GM21526 (cell line): ENCODE data around the gene PDE1C.
A peak's percentile ranks its signal among the peaks of the same experiment; 100 is the strongest.

Experiments
- ATAC-seq: cut with Tn5 transposase; IDR thresholded peaks from one replicate; pipeline ENCODE4 v1.9.1; 2021; ENCODE audit warnings: moderate library complexity; ENCODE audit not compliant: unreplicated experiment, low FRiP score

Gene PDE1C

DNA sequence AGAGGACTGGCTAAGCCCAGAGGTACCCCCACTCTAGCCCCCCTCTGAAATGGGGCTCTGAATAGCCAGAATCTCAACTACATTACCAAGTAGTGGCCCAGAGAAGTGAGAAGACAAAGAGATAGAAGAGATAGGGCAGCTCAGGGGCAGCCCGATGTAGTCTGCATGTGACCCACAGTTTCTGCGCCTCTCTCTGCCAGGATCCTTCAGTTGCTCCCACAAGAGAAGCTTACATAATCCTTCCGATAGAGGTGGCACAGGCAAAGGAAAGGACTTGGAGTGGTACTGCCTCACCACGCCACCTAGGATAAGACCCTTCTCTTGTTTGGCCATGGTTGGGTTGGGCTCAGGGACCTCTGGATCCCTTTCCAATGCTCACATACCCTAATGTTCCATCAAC lies 5.4 kb upstream of the PDE1C start:
- ATAC-seq = no peak

DNA sequence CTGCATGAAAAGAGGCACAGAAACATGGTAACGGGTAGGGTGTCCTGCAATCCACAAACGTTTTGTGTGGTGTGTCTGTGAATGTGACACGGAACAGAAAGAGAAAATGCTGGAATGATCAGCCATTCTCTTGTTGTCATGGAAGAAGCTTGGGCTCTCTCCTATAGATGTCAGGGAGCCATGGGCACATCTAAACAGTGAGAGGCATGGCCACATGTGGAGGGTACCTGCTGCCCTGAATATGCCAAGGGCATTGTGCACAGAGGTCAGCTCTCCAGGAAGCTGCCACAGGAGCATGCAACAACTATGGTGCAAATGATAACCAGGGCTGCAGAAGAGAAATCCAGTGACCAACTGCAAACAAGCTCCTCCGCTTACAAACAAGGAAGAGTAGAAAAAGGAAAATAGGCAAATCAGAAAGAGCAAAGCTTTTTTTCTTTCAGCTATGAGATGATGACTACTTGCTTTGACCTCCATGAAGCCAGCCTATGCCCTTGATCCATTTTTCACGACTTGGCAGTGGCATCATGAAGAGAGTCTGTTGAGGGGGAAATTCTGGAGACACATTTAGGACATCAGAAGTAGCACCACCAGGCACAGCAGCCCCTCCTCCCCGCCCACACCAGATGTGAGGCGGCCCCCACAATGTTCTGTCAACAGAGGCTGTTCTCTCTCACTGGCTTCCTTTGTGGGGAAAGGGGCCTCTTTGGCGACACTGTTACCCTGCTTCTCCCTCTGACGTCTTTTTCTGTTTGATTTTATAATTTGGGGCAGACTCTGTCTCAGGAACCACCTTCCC lies 4.8 kb upstream of the PDE1C start:
- no peak for ATAC-seq

DNA sequence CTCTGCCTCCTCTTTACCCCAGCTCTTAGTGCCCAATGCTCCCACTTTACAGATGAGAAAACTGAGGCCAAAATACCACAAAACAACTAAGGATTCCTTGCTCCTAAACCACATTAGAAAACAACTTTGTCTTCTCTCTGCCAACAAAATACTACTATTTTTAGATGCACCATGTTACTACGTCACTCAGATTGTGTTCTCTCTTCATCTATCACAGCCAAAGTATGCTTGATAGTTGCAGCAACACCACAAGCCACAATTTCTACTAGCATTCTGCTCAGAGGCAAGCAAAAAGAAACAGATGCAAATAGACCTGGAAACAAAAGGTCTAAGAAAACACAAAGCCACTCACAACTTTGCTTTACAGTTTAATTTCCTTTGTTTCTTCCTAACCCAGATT lies 3.3 kb upstream of the PDE1C start:
- no peak for ATAC-seq

DNA sequence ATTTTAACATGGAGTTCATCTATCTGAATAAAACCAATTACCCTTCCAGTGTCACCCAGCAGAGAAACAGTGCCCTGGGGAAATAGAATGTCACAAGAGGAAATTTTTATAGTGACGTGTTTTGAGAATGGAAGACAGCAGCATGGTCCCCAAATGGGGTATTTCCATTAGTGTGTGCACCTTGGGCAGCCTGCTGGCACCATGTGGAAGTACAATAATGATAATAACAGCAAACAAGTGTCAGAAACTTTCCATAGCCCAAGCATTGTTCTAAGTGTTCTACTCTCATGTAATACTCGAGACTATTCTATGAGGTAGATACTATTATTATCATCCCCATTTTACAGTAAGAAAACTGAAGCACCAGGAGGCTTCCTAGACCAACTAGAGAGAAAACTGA lies 2.2 kb upstream of the PDE1C start:
- ATAC-seq = no peak

DNA sequence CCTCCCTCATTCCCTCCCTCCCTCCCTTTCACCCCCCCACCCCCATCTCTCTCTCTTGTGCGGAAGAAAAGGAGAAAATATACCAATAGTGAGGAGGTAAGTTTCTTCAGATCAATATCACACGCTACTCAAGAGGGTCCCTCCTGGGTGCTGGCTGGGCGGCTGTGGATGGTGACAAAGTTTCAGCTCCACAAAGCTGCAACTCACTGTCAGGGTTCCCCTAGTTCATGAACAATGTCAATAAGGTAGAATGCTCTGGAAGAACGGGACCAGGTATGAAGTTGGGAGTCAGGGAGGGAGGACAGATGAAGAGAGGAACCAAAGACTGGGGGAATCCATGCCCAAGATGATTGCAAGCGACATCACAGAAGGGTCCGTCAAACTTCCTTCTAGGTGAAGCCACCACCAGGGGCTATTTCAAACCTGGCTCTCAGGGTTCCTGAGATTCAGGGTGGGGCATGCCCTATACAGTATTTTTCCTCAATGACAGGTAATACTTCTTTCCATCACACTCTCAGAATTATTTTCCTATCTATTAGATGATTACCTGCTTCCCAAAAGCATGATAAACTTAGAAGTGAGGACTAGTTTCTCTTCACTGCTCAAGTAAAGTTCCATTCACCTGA lies 1.4 kb upstream of the PDE1C start:
- ATAC-seq = no peak

DNA sequence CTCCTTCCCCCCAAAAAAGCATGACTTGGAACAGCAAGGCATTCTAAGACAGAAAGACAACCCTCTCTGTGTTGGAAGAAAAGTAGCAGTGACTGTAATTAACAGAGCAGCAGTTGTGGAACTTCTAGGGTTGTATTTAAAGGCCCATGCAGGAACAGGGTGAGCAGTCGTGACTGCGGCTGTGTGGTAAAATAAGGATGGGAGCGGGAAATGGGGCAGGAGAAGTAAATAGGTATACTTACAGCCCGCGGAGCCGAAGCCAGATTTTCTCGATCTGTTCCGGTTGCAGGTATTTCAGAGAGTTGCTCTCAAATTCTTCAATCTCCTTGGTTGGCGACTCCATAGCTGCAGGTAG lies 179 bp downstream of the PDE1C start:
- ATAC-seq = no peak

DNA sequence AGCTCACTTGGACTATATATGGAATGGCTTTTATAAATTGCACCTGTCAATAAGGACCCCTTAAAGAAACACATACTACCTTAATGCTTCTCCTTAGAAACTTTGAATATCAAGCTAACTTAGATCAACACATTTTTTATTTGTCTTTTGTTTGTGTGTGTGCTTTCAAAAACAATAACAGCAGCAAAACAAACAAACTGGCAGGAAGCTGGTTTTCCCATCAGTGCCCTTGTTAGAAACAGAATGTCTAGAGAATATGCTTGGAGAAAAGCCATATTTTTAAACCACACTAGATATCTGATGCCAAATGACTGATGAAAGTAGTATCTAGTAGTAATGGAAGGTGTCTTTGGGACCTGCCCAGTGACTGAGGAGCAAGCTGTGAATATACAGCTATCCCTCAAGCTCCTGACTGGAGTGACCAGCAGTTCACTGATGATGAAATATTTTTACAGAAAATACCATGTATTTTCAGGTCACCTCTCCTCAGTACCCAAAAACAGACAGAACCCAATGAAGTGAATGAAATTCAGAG lies 1.0 kb downstream of the PDE1C start:
- no peak for ATAC-seq

DNA sequence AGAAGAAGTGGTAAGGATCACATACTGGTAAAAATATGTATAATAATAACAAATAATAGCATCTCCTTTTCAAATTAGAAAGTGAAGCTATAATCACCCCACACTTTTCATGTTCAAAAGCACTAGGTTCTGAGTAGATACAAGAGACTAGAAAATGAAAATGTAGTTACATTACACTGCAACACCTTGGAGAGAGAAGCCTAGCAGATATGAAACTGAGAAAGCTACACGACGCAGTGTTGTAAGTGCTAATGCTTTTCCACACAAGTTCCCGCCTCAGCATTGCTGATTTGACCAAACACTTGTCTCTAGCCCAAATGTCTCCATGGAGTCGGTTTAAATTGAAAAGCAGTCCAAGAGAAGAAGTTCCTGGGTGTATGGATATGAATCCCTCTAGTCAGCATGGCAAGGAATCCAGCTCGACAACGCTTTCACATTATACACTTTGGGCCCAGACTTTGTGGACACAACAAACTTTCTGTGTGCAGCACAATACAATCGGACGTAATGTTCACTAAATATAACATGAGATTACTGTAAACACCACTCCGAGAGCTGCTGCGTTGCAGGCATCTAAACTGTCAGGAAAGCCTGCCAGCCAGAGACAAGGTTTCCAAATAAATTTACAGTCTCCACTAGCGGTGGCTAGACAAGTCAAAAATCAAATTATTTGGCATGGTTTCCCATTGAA lies 1.7 kb downstream of the PDE1C start:
- ATAC-seq = no peak

DNA sequence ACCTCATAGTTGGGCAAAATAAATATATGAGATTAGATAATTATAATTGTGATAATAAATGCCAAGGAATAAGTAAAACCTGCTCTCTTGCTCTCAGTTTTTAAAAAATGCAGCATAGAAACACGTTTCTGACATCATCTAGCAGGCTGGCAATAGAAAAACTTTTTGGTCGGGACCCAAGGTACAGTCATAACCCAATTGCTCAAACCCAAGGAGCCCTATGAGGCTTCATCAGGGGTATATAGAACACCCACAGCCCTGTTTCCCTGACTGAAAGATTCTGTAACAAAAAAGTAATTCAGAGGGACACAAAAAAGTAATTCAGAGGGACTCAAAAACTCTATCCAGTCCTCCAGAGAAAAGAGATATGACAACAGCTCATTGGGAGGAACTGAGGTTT lies 3.8 kb downstream of the PDE1C start:
- no peak for ATAC-seq

DNA sequence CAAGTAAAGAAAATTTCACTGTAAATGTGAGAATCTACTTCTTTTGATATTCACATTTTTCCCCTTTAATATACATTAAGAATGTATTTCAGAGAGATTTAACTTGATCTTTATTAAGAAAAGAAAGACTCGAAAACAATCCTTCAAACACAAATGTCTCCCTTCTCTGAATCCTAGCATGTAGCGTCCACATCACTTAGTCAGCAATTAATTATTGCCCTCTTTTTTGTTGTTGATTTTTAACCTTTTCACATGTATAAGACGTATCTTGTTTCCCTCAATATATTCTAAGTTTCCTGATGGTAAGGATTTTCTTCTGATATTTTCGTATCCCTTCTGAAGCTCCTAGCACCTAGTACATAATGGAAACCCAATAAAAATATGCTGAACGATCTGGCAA lies 6.6 kb downstream of the PDE1C start:
- no peak for ATAC-seq

DNA sequence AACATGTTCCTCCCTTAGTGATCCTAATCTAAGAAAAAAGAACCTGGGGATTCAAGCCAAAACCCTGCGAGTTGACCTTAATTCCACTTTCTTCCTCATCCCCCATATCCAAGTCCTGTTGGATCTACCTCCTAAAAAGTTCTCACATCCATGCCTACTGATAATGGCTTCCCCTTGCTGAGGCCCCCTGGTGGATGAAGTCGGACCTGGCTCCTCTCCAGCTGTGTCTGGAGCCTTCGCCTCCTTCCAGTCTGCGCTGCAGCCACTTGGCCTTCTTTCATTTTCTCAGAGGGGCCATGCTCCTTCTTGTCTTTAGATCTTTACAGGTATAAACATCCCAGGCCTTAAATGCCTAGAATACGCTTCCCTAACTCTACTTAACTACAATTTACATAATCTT lies 8.1 kb downstream of the PDE1C start:
- no peak for ATAC-seq

DNA sequence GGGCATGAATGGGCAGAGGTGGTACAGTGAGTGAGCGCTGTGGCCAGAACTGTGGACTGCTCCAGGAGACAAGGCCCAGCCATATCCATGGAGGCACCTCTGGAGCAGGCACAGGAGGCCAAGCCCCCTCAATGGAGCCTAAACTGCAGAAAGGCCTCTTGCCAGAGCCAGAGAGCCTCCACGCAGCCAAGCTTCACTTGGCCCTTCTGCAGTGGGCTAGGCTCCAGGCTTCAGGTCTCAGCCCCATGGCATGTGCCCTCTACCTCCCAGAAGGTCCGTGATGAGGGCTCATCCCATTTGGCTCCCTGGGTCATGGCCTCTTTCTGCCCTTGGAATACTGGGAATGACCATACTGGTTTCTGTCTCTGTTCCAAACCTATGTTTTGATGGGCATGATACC lies 8.9 kb downstream of the PDE1C start:
- no peak for ATAC-seq

DNA sequence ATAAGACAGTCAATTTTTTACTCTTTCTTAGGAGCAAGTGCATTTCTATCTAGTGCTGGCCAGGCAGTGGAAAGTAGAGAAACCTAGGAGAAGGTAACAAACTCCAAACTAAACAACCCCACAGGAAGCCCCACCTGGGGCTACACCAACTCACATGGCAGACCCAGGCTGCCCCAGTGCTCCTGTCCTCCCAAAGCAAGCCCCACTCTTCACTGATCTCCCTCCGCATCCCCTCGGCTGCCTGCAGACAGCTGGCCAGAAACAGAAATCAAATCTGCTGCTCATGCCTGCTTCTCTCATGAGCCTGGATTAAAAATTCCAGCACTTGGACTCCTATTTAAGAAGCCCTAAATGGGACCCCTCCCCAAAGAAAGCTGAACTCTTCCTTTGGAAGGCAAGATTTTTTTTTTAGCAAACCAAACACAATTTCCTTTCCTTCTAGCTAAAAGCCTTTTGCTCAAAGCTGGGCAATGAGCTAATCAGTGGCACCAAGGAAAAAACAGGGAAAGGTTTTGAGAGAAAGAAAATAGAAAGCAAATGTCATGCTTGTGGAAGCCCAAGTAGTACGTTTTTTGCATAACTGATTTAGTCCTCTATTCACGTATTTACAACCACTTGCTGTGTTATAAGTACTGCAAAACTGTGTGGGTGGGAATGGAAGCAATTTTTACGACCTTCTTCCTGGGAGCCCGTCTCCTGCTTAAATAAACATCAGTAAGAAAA lies 10.8 kb downstream of the PDE1C start:
- no peak for ATAC-seq

DNA sequence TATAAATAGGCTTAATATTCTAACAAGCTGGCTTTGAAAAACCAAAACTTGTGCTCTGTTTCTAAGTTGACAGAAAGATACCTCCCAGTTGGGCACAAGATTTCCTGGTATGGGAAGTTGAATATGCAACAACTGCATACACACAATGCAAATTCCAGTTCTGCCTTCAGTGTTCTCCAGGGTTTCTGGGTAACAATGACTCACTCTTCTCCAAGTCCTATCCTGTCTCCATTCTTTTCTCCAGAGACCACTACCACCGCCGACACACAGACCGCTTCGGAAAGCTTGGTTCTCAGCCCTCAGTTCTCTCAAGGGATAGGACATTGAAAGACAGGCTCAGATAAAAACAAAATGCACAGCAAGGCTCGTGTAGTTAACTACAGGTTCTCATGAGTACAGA lies 12.2 kb downstream of the PDE1C start:
- no peak for ATAC-seq

DNA sequence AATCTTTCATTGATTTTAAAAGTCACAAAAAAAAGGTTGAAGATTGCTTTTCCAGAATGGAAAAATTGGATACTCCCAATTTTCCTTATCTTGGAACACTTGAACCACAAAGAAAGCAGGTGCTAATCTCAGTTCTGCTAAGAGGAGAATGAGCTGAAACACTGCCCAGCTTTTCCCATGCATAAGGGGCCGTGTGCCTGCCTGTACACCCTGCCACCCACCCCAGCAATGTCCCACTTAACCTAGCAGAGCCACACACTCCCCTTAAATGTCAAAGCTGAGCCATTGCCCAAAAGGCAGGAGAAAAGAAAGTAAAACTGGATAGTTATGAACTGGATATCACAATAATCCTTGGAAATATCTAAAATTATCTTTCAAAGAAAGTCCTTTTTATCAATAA lies 13.4 kb downstream of the PDE1C start:
- no peak for ATAC-seq

DNA sequence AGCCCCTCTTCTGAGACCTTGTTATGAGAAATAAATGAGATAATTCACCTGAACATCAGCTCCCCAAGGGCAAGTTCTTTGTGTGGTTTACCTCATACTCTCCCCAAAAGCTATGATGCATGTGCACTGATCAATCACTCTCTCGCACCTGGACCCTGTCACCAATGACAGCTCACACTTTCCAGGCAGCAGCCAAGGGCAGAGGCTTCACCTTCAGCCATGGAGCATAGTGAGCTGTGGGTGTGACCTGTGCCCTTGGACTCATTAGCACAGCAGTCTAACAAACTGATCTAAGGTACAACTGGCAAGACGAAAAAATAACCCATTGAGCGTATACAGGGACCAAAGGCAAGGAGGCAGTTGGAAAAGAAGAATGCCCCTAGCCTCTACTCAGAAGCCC lies 17.0 kb downstream of the PDE1C start:
- no peak for ATAC-seq

DNA sequence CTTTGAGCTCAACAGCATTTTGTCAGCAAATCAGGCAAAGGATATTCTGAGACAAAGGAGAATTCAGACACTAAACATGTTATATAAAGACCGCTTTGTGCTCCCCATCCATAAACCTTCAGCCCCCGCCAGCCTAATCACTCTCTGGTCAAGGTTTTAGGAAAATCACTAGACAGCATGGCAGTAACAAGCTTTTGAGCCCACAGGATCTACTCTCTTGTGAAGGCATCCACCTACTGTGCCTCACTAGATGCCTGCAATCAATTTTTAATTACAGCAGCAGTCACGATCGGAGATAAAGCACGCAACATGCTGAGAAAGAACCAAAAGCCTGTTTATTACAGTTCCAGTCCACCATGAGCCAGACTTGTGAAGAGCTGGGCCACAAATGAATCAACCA lies 19.1 kb downstream of the PDE1C start:
- ATAC-seq = no peak

DNA sequence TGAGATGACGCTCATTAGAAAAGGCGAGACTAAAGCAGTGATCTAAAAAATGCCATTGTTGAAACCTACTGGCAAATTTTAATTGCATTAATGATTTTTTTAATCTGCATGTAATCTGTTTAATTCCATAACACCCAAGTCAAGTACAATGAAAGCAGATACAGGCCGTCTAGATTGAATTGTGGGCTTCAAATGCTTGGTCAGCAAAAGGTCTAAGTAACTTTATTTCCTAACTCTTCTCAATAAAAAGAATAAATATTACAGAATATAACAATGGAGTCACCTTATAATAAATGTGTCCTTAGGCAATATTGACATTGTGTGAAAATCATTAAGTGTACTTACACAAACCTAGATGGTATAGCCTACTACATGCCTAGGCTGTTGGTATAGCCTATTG lies 20.6 kb downstream of the PDE1C start:
- no peak for ATAC-seq

DNA sequence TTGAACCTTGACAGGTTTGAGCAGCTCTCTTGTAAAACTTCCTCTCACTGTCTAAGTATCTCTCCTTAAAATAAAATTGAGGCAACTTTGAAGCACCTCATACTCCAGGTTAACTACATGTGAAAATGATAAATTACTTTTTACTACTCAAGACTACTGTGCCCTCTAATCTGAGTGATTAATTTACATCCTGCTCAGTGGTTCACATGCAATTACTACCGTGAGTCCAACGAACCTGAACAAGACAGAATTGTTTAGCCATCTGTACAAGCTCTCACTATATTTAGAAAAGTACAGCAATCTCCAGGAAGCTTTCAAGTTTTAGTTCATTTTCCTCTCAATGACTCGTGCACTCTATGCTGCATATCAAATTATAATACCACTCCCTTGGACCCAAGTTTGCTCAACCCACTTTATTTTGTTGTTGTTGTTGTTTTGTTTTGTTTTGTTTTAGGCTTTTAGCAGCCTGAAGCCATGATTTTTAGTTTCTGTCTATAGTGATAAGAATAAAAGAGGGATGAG lies 21.2 kb downstream of the PDE1C start:
- ATAC-seq = peak; percentile 43

DNA sequence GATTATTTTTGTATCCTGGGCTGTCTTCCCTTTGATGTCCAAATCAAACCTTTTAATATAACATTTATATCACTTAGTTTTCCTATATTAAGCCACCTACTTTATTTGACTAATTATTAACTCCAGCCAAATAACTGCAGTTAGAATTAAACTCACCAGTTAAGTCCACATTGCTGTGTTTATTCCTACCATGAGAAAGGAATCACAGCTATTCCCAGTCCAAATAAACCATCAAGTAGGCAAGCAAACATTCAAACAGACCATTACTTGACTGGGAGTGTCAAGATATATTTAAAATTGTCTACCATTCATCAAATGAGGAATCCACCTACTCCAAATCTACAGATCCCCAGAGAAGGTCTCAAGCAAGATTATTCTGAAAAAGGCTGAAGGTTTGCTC lies 22.4 kb downstream of the PDE1C start:
- ATAC-seq = no peak

DNA sequence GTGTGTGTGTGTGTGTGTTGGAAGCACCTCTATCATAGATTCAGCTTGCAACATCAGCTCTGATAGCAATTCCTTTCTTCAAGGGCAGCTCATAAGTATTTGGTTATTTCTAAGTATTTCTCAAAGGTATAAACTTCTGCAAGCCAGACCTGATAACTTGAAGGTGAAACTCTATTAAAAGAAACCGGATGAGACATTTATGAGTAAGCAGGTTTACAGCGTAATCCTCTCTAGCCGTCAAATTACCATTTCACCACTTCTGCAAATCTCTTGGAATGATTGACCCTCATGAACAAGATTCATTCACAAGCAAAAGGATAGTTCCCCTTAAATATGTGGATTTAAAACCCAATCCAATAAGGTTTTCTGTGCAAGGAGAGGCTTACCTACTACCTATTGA lies 23.1 kb downstream of the PDE1C start:
- no peak for ATAC-seq
